ENCODE results near the gene ASXL1. TPM values are rescaled to one million over a fixed set of nuclear protein-coding genes. Genes with fewer than 3 reads are reported as not detected.

The ASXL1 gene
- total RNA-seq, 6 experiments from 2014 or later, result 49.0 to 62.4 (median 54.4) TPM

DNA sequence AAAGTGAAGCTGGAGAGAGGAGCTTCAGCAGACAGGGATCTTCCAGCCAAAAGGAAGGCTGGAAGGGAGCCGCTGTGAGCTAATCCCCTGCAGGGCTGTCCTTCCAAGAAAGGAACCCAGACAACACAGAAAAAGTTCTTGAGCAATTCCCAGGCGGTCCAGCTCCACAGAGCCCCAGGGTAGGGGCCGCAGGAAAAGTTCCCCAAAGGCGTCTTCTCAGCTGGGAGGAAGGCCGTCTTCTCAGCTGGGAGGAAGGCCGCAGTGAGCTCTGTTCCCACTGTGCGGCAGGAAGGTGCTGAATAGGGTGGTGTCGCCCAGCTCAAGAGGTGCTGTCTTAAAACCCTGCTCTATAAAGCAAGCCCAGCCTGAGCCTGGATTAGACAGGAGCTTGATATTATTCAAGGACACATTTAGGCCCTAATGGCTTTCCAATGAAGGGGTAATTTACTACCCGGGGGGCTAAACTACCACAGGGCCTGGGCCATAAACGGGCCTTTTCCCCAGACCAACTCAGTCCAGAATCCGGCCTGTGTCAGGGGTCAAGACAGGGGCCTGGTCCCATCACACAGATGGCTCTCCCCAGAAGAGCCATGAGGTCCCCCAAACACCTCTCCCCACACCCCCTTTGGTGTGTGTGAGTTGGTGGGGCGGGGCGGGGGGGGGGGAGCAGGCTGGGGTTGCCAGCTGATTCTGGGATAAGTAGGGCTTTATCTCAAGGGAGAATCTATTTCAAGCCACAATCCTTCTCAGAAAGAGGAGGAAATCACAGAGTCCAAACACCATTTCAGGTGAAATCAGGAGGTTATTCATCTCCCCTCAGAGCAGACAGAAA lies 123.4 kb downstream of the ASXL1 start:
- Mint-ChIP-seq H3K27me3 (ENCODE audit: insufficient read depth) (peaks cover 2% of the 10 kb centered on the region; the same call in 1 of the 2 replicates), H3K9me3 (no peaks in the 10 kb centered on the region), H3K27ac (peak overlapping the region; percentile 32; the same call in 1 of the 2 replicates), H3K4me1 (ENCODE audit: low read depth) (peaks cover 42% of the 10 kb centered on the region), H3K36me3 (ENCODE audit: low read depth) (no peaks in the 10 kb centered on the region), H3K4me3 (peak overlapping the region; percentile 86)
- TF ChIP-seq, protein P1, sequence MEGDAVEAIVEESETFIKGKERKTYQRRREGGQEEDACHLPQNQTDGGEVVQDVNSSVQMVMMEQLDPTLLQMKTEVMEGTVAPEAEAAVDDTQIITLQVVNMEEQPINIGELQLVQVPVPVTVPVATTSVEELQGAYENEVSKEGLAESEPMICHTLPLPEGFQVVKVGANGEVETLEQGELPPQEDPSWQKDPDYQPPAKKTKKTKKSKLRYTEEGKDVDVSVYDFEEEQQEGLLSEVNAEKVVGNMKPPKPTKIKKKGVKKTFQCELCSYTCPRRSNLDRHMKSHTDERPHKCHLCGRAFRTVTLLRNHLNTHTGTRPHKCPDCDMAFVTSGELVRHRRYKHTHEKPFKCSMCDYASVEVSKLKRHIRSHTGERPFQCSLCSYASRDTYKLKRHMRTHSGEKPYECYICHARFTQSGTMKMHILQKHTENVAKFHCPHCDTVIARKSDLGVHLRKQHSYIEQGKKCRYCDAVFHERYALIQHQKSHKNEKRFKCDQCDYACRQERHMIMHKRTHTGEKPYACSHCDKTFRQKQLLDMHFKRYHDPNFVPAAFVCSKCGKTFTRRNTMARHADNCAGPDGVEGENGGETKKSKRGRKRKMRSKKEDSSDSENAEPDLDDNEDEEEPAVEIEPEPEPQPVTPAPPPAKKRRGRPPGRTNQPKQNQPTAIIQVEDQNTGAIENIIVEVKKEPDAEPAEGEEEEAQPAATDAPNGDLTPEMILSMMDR (IDR thresholded peaks at IDR 0.05), result no peak
- DNase-seq, result no peak

DNA sequence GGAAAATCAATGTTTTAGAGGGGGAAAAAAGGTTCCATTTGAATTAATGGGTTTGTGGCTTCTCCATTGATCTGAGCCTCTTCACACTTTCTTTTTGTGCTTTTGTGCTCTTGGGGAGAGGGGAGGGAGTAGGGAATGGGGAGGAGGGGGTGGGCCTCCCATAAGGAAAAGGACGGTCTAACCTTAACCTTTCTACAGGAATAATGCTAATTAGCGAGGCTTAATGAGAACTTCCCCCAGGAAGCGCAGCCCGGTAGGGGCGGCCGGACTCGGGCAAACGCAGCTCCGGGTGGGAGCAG lies 124.0 kb downstream of the ASXL1 start:
- Mint-ChIP-seq H3K36me3 (ENCODE audit: low read depth) (no peaks in the 10 kb centered on the region), H3K27ac (no peak overlapping the region), H3K4me1 (ENCODE audit: low read depth) (peaks cover 36% of the 10 kb centered on the region), H3K4me3 (peak overlapping the region; percentile 86), H3K9me3 (no peaks in the 10 kb centered on the region), H3K27me3 (ENCODE audit: insufficient read depth) (peaks cover 4% of the 10 kb centered on the region; the same call in 1 of the 2 replicates)
- no peak for DNase-seq
- TF ChIP-seq, protein P1 (IDR thresholded peaks at IDR 0.05), result no peak

DNA sequence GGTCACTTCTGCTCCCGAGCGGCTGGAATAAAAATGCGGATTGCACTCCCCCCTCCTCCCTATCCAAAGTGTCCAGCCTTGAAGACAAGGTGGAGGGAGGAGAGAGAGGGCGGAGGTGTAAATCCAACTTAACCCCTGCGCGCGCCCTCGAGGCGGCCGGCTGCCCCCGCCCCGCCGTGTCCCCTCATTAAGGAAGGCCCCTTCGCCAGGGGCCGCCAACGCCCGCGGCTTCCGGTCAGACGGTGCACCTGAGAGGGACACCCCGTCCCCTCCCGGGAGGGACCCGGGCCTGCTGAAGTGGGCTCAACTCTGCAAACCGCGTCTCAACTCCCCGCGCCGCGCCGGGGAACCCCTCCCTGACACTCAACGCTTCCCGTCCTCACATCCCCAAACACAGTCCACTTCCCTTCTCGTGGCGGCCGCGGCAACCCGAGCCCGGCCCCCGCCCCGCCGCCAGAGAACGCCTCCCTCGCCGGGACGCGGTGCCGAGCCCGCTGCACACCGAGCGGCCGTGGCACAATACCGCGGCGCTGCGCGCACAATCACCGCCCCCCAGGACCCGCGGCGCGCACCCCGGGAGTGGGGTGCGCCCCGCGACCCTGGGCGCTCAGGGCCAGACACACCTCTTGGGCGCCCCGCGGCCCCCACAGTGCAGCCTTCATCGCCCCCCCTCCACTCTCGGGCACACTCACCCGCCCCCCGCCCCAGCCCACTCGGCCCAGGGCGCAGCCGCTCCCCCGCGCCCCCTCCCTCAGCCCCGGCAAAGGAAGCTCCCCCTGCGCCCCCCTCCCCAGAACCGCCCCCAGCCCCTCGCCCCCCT lies 124.5 kb downstream of the ASXL1 start:
- peaks cover 5% of the 10 kb centered on the region; the same call in 1 of the 2 replicates for H3K27me3 Mint-ChIP-seq (ENCODE audit: insufficient read depth)

DNA sequence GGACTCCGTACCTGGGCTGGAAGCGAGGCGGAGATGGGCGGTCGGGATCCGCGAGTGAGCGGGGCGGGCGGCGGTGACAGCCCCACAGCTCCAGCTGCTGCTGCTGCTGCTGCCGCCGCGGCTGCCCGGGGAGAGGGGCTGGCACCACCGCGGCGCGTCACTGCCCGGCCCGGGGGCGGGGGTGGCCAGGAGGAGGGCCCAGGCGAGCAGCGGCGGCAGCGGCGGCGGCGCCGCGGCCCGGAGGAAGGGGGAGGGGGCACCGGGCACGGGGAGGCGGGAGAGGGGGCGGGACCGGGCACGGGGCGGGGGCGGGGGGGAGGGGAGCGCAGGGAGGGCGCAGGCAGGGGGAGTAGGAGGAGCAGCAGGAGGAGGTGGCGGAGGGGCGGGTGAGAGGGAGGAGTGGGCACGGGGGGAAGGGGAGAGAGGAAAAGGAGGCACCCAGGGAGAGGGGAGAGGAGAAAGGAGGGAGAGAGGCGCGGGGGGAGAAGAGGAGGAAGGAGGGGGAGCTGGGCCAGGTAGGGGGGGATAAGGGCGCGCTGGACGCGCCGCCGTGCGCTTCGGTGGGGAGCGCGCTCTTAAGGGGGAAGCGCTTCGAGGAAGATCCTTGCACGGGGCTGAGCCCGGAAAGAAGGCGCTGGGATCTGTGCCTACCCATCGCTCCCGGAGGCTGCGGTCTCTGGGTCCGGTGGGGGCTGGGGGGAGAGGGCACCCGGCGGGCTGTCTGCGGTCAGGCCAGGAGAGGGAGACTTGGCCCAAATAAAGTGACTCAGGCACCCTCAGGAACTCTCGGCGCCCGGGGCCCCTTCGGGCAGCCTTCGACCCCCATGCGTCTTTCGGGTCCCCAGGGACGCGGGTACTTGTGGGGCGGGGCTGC lies 125.5 kb downstream of the ASXL1 start:
- peak; percentile 80 for DNase-seq
- H3K9me3 Mint-ChIP-seq, result peaks cover 3% of the 10 kb centered on the region
- H3K27ac Mint-ChIP-seq, result peak overlapping the region; percentile 54; the same call in 1 of the 2 replicates
- H3K36me3 Mint-ChIP-seq (ENCODE audit: low read depth), result peaks cover 4% of the 10 kb centered on the region; the same call in 1 of the 2 replicates
- H3K4me1 Mint-ChIP-seq (ENCODE audit: low read depth), result peaks cover 25% of the 10 kb centered on the region
- peak overlapping the region; percentile 84 for H3K4me3 Mint-ChIP-seq
- peaks cover 8% of the 10 kb centered on the region; the same call in 1 of the 2 replicates for H3K27me3 Mint-ChIP-seq (ENCODE audit: insufficient read depth)
- TF ChIP-seq, protein P1 (IDR thresholded peaks at IDR 0.05), result peak; percentile 20; the same call in 1 of the 2 replicates

More for the DNA sequence above, 124.5 kb downstream of the ASXL1 start:
- no peak overlapping the region for H3K27ac Mint-ChIP-seq
- TF ChIP-seq, protein P1 (IDR thresholded peaks at IDR 0.05), result no peak
- H3K36me3 Mint-ChIP-seq (ENCODE audit: low read depth), result no peaks in the 10 kb centered on the region
- H3K4me3 Mint-ChIP-seq, result peak overlapping the region; percentile 86
- DNase-seq, result no peak
- no peaks in the 10 kb centered on the region for H3K9me3 Mint-ChIP-seq
- H3K4me1 Mint-ChIP-seq (ENCODE audit: low read depth), result peaks cover 32% of the 10 kb centered on the region
